MCF 10A (cell line): ENCODE results near the gene PFDN2. TPM values are rescaled to one million over a fixed set of nuclear protein-coding genes. Genes with fewer than 3 reads are reported as not detected.
"Not testable (repeated sequence)": the region's sequence is repeated elsewhere in the genome, so short reads cannot be mapped to it uniquely, and the experiment has no call there.

Experiments used
- BruUV-seq: library from RNA; stranded (reverse); fragments of 400-500 nt; replicated peaks from 2 replicates; lab custom pipeline; 2021; lab: Mats Ljungman, UMichigan
- CTCF ChIA-PET: fragments of 300-600 bp; sonication (Branson Sonifier 250); formaldehyde crosslinking; extraction: SDS; loops from one replicate; lab custom pipeline; 2021; ENCODE audit warnings: antibody characterized with exemption, inconsistent platforms; lab: Yijun Ruan, JAX
- POLR2A ChIA-PET: fragments of 300-600, 350-650 bp; sonication (Branson Sonifier 250); formaldehyde crosslinking; extraction: SDS; loops from one replicate; lab custom pipeline; 2020; ENCODE audit warnings: antibody characterized with exemption, inconsistent platforms; lab: Yijun Ruan, JAX
- DNase-seq: peaks from one replicate; pipeline ENCODE4 v3.0.0-alpha.2; 2018; ENCODE audit not compliant: unreplicated experiment
- H3K27ac Mint-ChIP-seq: one replicate; pipeline ENCODE4 v1.8.0; 2022; ENCODE audit warnings: mild to moderate bottlenecking, low read depth, mixed read lengths; ENCODE audit not compliant: unreplicated experiment
- H3K27me3 Mint-ChIP-seq: one replicate; pipeline ENCODE4 v1.8.0; 2022; ENCODE audit warnings: mixed read lengths; ENCODE audit not compliant: insufficient read depth, unreplicated experiment
- H3K36me3 Mint-ChIP-seq: one replicate; pipeline ENCODE4 v1.8.0; 2022; ENCODE audit warnings: mild to moderate bottlenecking, moderate library complexity, mixed read lengths; ENCODE audit not compliant: insufficient read depth, unreplicated experiment
- H3K4me1 Mint-ChIP-seq: one replicate; pipeline ENCODE4 v1.8.0; 2022; ENCODE audit warnings: mixed read lengths; ENCODE audit not compliant: insufficient read depth, unreplicated experiment
- H3K4me3 Mint-ChIP-seq: one replicate; pipeline ENCODE4 v1.8.0; 2022; ENCODE audit warnings: mild to moderate bottlenecking, moderate library complexity, mixed read lengths; ENCODE audit not compliant: unreplicated experiment
- H3K9me3 Mint-ChIP-seq: one replicate; pipeline ENCODE4 v1.8.0; 2022; ENCODE audit warnings: mixed read lengths; ENCODE audit not compliant: unreplicated experiment
- CTCF ChIP-seq: fragments of 200-600 bp; IDR thresholded peaks from one replicate; pipeline ENCODE4 v1.8.0; 2022; ENCODE audit warnings: antibody characterized with exemption, mild to moderate bottlenecking; ENCODE audit not compliant: unreplicated experiment
- intact Hi-C: fragments of 100-400 bp; cut with micrococcal nuclease; formaldehyde crosslinking; loops from 2 replicates; pipeline ENCODE4 v1.14.1; 2022
- total RNA-seq: library from RNA; stranded (reverse); gene quantifications from 2 replicates; pipeline ENCODE4 v1.2.3, GENCODE V29; 2022

PFDN2 gene
- total RNA-seq, 1 experiment from 2014 or later = 514 TPM

- Mint-ChIP-seq H3K4me3 (no peak overlapping the region), H3K27ac (no peak overlapping the region), H3K4me1 (peaks cover 27% of the 10 kb centered on the region), H3K9me3 (no peaks in the 10 kb centered on the region), H3K36me3 (peaks cover 10% of the 10 kb centered on the region), H3K27me3 (no peaks in the 10 kb centered on the region)
- ChIA-PET POLR2A (interaction anchor here (0.6 to 1.3 kb wide), 3 partner anchors 12 to 27 kb away, joined by 4 to 5 read pairs (median 5); partner anchors contain the start of gene USF1), CTCF (interaction anchor here (0.7 to 14.2 kb wide), 5 partner anchors 27 to 237 kb away, joined by 3 to 331 read pairs (median 4); partner anchors contain the start of genes KLHDC9 and TOMM40L)
- no TSS peak for BruUV-seq
- DNase-seq = no peak
- intact Hi-C loops = no loop called here
- TF ChIP-seq CTCF = no peak
These were observed 49.3 kb downstream of the PFDN2 start for GRCh38 chr1:161068306-161069234.

DNA sequence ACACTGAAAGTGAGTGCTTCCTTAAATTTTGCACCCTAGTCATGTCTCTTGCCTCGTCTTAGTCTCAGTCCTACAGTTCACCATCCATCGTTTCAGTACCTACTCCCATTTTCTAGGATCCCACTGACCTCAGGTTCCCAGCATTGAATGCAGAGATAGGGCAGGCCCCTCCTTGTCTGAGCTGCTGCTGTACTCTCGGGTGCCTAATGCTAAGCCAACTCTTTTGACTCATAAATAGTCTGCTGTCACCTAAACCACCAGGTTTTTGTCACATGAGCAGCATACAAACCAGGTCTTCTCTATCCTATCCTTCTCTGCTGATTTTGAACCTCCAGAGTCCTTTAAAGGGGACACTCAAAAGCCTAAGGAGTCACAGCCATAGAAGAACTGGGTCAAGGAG lies 51.1 kb downstream of the PFDN2 start:
- intact Hi-C loops = no loop called here
- no peak for DNase-seq
- peaks cover 9% of the 10 kb centered on the region for H3K4me1 Mint-ChIP-seq
- no peaks in the 10 kb centered on the region for H3K27me3 Mint-ChIP-seq
- H3K9me3 Mint-ChIP-seq = no peaks in the 10 kb centered on the region
- ChIA-PET POLR2A (interaction anchor here (3.5 kb wide), 1 partner anchor 20 kb away, joined by 13 read pairs; the partner anchor contains the start of gene USF1), CTCF (interaction anchor here (0.6 to 14.2 kb wide), 2 partner anchors 31 to 76 kb away, joined by 3 to 331 read pairs; partner anchors contain the start of gene KLHDC9)
- TF ChIP-seq CTCF = no peak
- H3K36me3 Mint-ChIP-seq = no peaks in the 10 kb centered on the region
- H3K4me3 Mint-ChIP-seq = no peak overlapping the region
- BruUV-seq = no TSS peak
- H3K27ac Mint-ChIP-seq = no peak overlapping the region

GRCh38 chr1:161065681-161066080 lies 52.2 kb downstream of the PFDN2 start:
- DNase-seq, BruUV-seq, H3K4me1 Mint-ChIP-seq, H3K27me3 Mint-ChIP-seq, H3K9me3 Mint-ChIP-seq, intact Hi-C loops, H3K4me3 Mint-ChIP-seq, H3K36me3 Mint-ChIP-seq, H3K27ac Mint-ChIP-seq: not testable (repeated sequence)
- ChIA-PET POLR2A (interaction anchor here (0.7 to 3.5 kb wide), 5 partner anchors 8 to 44 kb away, joined by 3 to 13 read pairs (median 3); partner anchors contain the start of genes F11R and USF1), CTCF (interaction anchor here (0.6 to 14.2 kb wide), 4 partner anchors 8 to 392 kb away, joined by 3 to 331 read pairs (median 4); partner anchors contain the start of genes KLHDC9 and USF1)

DNA sequence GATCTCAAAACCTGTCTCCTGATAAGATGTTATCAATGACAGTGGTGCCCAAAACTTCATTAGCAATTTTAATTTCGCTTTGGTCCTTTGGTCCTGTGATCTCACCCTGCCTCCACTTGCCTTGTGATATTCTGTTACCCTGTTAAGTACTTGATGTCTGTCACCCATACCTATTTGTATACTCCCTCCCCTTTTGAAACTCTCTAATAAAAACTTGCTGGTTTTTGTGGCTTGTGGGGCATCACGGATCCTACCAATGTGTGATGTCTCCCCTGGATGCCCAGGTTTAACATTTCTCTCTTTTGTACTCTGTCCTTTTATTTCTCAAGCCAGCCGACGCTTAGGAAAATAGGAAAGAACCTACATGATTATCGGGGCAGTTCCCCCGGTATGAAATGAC lies 53.9 kb downstream of the PFDN2 start:
- H3K36me3 Mint-ChIP-seq, H3K27me3 Mint-ChIP-seq, DNase-seq, H3K9me3 Mint-ChIP-seq, H3K4me3 Mint-ChIP-seq, H3K4me1 Mint-ChIP-seq, BruUV-seq, intact Hi-C loops, H3K27ac Mint-ChIP-seq: not testable (repeated sequence)
- ChIA-PET CTCF (interaction anchor here (14.2 kb wide), 1 partner anchor 33 kb away, joined by 331 read pairs; the partner anchor contains the start of gene KLHDC9), POLR2A (interaction anchor here (0.7 to 3.5 kb wide), 2 partner anchors 11 to 18 kb away, joined by 3 to 13 read pairs; partner anchors contain the start of gene USF1)
